Inflammatory macrophage treated with lipopolysaccharide for 4 hours (primary cell): ENCODE measurements around the gene EFCAB6.

Experiments used
- DNase-seq: peaks from one replicate; pipeline ENCODE4 v3.0.0-alpha.2; 2020

Gene EFCAB6

GRCh38 chr22:43569111-43569510 is 243.0 kb downstream of the EFCAB6 start:
- no peak for DNase-seq

- DNase-seq = no peak
These were observed 244.3 kb downstream of the EFCAB6 start for GRCh38 chr22:43567691-43568324.

GRCh38 chr22:43566561-43567332 is 245.4 kb downstream of the EFCAB6 start:
- DNase-seq = no peak

- DNase-seq = no peak
These were observed 246.1 kb downstream of the EFCAB6 start for GRCh38 chr22:43566021-43566420.

- no peak for DNase-seq
These were observed 247.2 kb downstream of the EFCAB6 start for GRCh38 chr22:43564859-43565258.

- no peak for DNase-seq
These were observed 248.5 kb downstream of the EFCAB6 start for GRCh38 chr22:43563571-43563970.

GRCh38 chr22:43562843-43563242 is 249.3 kb downstream of the EFCAB6 start:
- no peak for DNase-seq

- no peak for DNase-seq
These were observed 250.5 kb downstream of the EFCAB6 start for GRCh38 chr22:43561415-43562178.

- no peak for DNase-seq
These were observed 251.5 kb downstream of the EFCAB6 start for GRCh38 chr22:43560651-43561050.

GRCh38 chr22:43555561-43556515 is 256.3 kb downstream of the EFCAB6 start:
- no peak for DNase-seq

GRCh38 chr22:43554694-43555365 is 257.3 kb downstream of the EFCAB6 start:
- DNase-seq = no peak

- DNase-seq = no peak
These were observed 257.9 kb downstream of the EFCAB6 start for GRCh38 chr22:43554259-43554636.

- no peak for DNase-seq
These were observed 258.4 kb downstream of the EFCAB6 start for GRCh38 chr22:43553451-43554258.

- no peak for DNase-seq
These were observed 261.4 kb downstream of the EFCAB6 start for GRCh38 chr22:43550672-43551071.

- no peak for DNase-seq
These were observed 262.0 kb downstream of the EFCAB6 start for GRCh38 chr22:43550024-43550620.

- no peak for DNase-seq
These were observed 265.9 kb downstream of the EFCAB6 start for GRCh38 chr22:43546186-43546585.

- DNase-seq = no peak
These were observed 267.8 kb downstream of the EFCAB6 start for GRCh38 chr22:43544289-43544673.

- DNase-seq = no peak
These were observed 268.4 kb downstream of the EFCAB6 start for GRCh38 chr22:43543522-43544288.

GRCh38 chr22:43542681-43543521 is 269.2 kb downstream of the EFCAB6 start:
- DNase-seq = no peak
